Left ventricle myocardium inferior (tissue), 1 donor: ENCODE measurements around the gene YPEL1. TPM values are rescaled to one million over a fixed set of nuclear protein-coding genes. Genes with fewer than 3 reads are reported as not detected.

ENCODE experiments used
- DNase-seq: peaks from one replicate; pipeline ENCODE4 v3.0.0-alpha.2; 2020
- H3K27ac ChIP-seq: fragments of 200-600 bp; replicated peaks from 2 replicates; pipeline ENCODE4 v1.8.0; 2021
- H3K27me3 ChIP-seq: fragments of 200-600 bp; 2 replicates; pipeline ENCODE4 v1.8.0; 2021; ENCODE audit warnings: low read depth
- H3K36me3 ChIP-seq: fragments of 200-600 bp; 2 replicates; pipeline ENCODE4 v1.8.0; 2021
- H3K4me1 ChIP-seq: fragments of 200-600 bp; 2 replicates; pipeline ENCODE4 v1.8.0; 2021
- H3K4me3 ChIP-seq: fragments of 200-600 bp; 2 replicates; pipeline ENCODE4 v1.8.0; 2021; ENCODE audit warnings: mild to moderate bottlenecking, moderate library complexity
- H3K9me3 ChIP-seq: fragments of 200-600 bp; replicated peaks from 2 replicates; pipeline ENCODE4 v1.8.0; 2021
- CTCF ChIP-seq: fragments of 200-600 bp; IDR thresholded peaks from 2 replicates; pipeline ENCODE4 v1.8.0; 2021; ENCODE audit warnings: antibody characterized with exemption, mild to moderate bottlenecking, borderline replicate concordance
- intact Hi-C: fragments of 100-400 bp; cut with micrococcal nuclease; formaldehyde crosslinking; loops from one replicate; pipeline ENCODE4 v1.11.0; 2022
- total RNA-seq: library from RNA; stranded (reverse); fragmentation: NEBNext Ultra II Directional; extraction: Animal tissue kit (Norgen Biotek cat#: 25700); gene quantifications from one replicate; pipeline ENCODE4 v1.2.1, GENCODE V29; 2021
- donor health status: DM: no; HTN: yes; CAD: no; lungs with severe emphysema.

YPEL1 gene
- total RNA-seq, 1 donor from 2014 or later: 8.3 TPM

GRCh38 chr22:21665047-21665851 is 70.3 kb downstream of the YPEL1 start:
- intact Hi-C loops: no loop called here
- no peak for TF ChIP-seq CTCF
- no peak for DNase-seq

GRCh38 chr22:21663738-21664137 is 71.9 kb downstream of the YPEL1 start:
- Histone ChIP-seq H3K36me3 (no peaks in the 10 kb centered on the region), H3K4me1 (peaks cover 28% of the 10 kb centered on the region), H3K4me3 (no peak overlapping the region), H3K27me3 (peaks cover 4% of the 10 kb centered on the region), H3K27ac (no peak overlapping the region), H3K9me3 (no peaks in the 10 kb centered on the region)
- no peak for DNase-seq
- no peak for TF ChIP-seq CTCF
- intact Hi-C loops: no loop called here

More at GRCh38 chr22:21665047-21665851, 70.3 kb downstream of the YPEL1 start:
- peak overlapping the region; percentile 79 for H3K4me3 ChIP-seq
- peaks cover 12% of the 10 kb centered on the region for H3K36me3 ChIP-seq
- H3K27ac ChIP-seq: peak overlapping the region; percentile 96
- no peaks in the 10 kb centered on the region for H3K9me3 ChIP-seq
- peaks cover 28% of the 10 kb centered on the region for H3K4me1 ChIP-seq
- H3K27me3 ChIP-seq: peaks cover 4% of the 10 kb centered on the region

- Histone ChIP-seq H3K27me3 (peaks cover 15% of the 10 kb centered on the region), H3K27ac (no peak overlapping the region), H3K9me3 (no peaks in the 10 kb centered on the region), H3K36me3 (no peaks in the 10 kb centered on the region), H3K4me3 (no peak overlapping the region), H3K4me1 (peaks cover 32% of the 10 kb centered on the region)
- DNase-seq: no peak
- intact Hi-C loops: no loop called here
- TF ChIP-seq CTCF: no peak
These were observed 73.6 kb downstream of the YPEL1 start for GRCh38 chr22:21661991-21662390.

GRCh38 chr22:21660904-21661303 is 74.7 kb downstream of the YPEL1 start:
- no peak overlapping the region for H3K4me3 ChIP-seq
- intact Hi-C loops: no loop called here
- no peak for DNase-seq
- peaks cover 15% of the 10 kb centered on the region for H3K27me3 ChIP-seq
- H3K9me3 ChIP-seq: no peaks in the 10 kb centered on the region
- no peak overlapping the region for H3K27ac ChIP-seq
- no peaks in the 10 kb centered on the region for H3K36me3 ChIP-seq
- H3K4me1 ChIP-seq: peaks cover 22% of the 10 kb centered on the region
- no peak for TF ChIP-seq CTCF

GRCh38 chr22:21659864-21660525 is 75.6 kb downstream of the YPEL1 start:
- Histone ChIP-seq H3K36me3 (no peaks in the 10 kb centered on the region), H3K4me3 (no peak overlapping the region), H3K27me3 (peaks cover 15% of the 10 kb centered on the region), H3K4me1 (peaks cover 13% of the 10 kb centered on the region), H3K27ac (no peak overlapping the region), H3K9me3 (no peaks in the 10 kb centered on the region)
- intact Hi-C loops: no loop called here
- no peak for DNase-seq
- TF ChIP-seq CTCF: no peak
